ENCODE results near the gene CD53.

Gene CD53

DNA sequence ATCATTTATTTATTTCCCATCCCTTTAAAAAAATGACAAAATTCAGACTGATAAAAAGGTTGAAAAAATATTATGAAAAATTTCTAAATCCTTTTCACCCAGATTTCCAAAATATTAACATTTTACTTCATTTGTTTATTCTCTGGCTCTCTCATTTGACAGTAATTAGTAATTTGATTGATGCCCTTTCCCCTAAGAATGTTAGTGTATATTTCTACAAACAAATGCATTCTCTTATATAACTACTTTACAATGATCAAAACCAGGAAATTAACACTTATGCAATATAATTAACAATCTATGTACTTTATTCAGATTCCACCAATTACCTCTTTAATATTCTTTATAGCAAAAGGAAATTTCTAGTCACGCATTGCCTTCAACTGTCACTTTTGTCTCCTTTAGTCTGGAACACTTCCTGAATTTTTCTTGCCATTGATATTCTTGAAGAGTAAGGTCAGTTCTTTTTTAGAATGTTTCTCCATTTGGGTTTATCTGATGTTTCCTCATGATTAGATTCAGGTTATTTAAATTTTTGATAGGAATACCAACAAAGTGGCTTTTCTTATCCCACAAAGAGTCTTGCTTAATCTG, 3.9 kb downstream of the CD53 start:
- no peak for DNase-seq (ENCODE audit: low spot score)

DNA sequence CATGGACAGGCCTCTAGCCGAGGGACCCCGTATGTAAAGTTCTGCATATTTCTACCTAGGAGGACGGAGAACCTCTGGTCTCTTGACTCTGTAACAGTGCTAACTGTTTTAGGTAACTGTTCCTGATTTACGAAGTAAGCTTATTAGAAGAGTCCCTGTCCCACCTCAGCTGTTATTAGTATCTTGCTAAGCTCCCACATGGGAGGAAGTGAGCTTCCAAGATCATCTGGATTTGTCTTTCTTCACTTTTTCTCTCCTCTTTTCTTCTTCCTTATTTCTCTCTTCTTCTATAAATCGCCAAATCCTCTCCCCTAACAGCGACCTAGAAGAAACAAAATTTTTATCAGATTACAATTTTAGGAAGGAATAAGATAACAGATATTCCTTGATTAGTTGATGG, 4.4 kb downstream of the CD53 start:
- no peak for DNase-seq (ENCODE audit: low spot score)

- no peak for DNase-seq (ENCODE audit: low spot score)
These were observed 4.8 kb downstream of the CD53 start for GRCh38 chr1:110877776-110878175.

GRCh38 chr1:110878591-110878990, 5.6 kb downstream of the CD53 start:
- no peak for DNase-seq (ENCODE audit: low spot score)

- no peak for DNase-seq (ENCODE audit: low spot score)
These were observed 6.0 kb downstream of the CD53 start for GRCh38 chr1:110878993-110879392.

- no peak for DNase-seq (ENCODE audit: low spot score)
These were observed 7.0 kb downstream of the CD53 start for GRCh38 chr1:110879758-110880606.

DNA sequence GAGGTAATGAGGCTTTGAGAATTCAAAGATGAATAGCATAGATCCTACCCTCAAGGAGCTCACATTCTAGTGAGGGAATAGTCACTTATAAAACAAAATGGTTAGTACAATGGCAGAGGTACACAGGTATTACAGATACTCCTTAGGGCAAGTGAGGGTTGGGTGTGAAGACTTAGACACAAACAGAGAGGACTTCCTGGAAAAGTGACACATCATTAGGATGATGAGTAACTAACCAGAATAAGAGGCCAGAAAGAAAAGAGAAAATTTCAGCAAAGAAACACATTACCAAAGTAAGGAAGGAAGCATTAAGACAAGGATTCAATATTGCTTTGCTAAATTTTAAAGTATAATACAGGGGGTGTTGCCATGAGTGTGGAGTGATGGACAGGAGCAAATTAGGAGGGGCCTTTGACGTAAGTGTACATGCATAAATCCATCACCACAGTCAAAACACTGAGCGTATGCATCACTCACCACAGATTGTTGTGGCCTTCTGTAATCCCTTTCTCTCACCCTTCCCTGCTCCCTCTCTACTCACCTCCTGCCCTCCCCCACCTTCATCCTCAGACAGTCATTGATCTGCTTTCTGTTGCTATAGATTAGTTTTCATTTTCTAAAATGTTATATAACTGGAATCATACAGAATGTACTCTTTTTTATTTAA, 7.9 kb downstream of the CD53 start:
- DNase-seq (ENCODE audit: low spot score) = no peak

DNA sequence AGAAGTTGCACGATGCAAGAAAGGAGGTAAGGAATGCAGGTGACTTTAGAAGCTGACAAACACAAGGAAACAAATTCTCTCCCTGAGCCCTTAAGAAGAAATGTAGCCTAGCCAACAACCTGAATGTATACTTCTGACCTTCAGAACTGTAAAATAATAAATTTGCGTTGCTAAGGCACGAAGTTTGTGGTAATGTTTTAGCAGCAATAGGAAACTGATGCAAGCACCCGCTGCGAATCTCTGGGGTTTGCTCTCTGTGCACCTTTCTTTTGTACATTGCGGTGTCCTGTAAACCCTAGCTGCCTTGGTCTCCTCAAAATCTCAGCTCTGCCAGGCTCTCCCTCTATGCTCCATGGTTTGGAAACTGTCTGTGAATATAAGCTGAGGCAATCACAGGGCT, 15.1 kb downstream of the CD53 start:
- no peak for DNase-seq (ENCODE audit: low spot score)

DNA sequence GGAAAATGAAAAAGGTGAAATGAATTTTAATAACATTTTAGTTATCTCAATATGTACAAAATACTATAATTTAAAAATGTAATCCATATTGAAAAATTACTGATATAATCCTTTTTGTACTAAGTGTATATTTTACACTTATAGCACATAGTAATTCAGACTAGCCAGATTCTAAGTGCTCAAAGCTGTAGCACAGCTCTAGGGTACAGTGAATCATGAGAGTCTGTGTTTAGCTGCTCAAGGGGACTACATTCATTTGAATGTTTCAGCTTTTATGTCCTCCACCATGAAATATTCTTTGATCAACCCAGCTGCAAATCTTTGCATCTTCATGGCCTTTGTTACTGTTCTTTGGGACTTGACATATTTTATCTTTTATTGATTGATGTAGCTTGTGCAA, 15.7 kb downstream of the CD53 start:
- DNase-seq (ENCODE audit: low spot score) = no peak

- DNase-seq (ENCODE audit: low spot score) = no peak
These were observed 17.7 kb downstream of the CD53 start for GRCh38 chr1:110890474-110891196.

DNA sequence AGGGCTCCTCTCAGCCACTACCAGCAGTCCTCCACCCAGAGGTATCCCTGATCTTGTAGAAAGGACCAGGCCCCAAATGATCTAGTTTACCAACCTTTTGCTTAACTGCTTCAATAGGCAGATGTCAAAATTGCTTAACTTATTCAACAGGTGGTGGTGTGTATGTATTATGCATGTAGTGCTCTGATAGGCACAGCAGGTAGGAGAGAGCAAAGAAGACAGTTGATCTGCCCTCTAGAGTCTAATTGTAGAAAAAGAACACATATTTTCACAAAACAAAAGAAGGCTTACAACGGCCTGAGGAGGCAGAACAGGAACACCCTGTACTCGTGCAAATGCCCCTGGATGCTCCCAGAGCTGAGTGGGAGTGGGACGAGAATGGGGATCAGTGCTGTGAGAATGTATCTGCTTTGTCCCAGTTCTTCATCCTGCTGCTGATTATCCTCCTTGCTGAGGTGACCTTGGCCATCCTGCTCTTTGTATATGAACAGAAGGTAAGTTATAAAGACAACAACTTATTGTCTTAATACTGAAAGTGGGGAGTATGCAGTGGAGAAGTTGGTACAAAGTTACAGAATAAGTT, 21.1 kb downstream of the CD53 start:
- DNase-seq (ENCODE audit: low spot score) = no peak

- no peak for DNase-seq (ENCODE audit: low spot score)
These were observed 23.1 kb downstream of the CD53 start for GRCh38 chr1:110896090-110896489.

DNA sequence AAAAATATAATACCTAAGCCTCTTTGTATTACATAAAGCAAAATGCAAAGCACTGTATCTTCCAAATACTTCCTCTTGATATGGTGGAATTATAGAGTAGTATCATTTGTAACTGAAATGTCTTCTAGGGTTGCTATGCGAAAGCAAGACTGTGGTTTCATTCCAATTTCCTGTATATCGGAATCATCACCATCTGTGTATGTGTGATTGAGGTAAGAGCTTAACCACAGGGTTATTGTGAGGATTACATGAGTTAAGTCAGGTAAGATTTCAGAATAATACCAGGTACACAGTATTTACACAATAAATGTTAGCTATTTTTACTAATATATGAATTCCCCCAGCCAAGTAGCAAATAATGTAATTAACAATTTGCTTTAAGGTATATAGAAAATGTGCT, 24.7 kb downstream of the CD53 start:
- no peak for DNase-seq (ENCODE audit: low spot score)

DNA sequence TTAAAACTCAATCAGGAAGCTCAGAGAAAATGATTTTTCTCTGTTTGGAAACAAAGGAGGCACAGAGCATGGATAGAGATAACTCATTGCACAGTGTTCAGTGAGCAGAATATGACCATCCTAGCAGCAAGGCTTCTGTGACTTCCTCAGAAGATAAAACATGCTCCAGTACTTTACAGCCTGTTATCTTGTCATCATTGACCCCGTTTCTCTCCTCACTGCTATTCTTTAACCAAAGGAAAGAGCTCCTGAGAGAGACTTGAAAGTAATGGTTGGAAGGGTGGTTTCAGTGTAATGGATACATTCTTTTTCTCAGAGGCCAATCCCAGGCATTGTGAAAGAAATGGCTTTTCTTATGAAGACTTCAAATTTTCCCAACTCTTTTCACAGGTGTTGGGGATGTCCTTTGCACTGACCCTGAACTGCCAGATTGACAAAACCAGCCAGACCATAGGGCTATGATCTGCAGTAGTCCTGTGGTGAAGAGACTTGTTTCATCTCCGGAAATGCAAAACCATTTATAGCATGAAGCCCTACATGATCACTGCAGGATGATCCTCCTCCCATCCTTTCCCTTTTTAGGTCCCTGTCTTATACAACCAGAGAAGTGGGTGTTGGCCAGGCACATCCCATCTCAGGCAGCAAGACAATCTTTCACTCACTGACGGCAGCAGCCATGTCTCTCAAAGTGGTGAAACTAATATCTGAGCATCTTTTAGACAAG, 25.9 kb downstream of the CD53 start:
- no peak for DNase-seq (ENCODE audit: low spot score)

DNA sequence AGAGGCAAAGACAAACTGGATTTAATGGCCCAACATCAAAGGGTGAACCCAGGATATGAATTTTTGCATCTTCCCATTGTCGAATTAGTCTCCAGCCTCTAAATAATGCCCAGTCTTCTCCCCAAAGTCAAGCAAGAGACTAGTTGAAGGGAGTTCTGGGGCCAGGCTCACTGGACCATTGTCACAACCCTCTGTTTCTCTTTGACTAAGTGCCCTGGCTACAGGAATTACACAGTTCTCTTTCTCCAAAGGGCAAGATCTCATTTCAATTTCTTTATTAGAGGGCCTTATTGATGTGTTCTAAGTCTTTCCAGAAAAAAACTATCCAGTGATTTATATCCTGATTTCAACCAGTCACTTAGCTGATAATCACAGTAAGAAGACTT, 26.5 kb downstream of the CD53 start:
- DNase-seq (ENCODE audit: low spot score) = no peak

- no peak for DNase-seq (ENCODE audit: low spot score)
These were observed 30.0 kb downstream of the CD53 start for GRCh38 chr1:110902820-110903463.

- no peak for DNase-seq (ENCODE audit: low spot score)
These were observed 31.0 kb downstream of the CD53 start for GRCh38 chr1:110903853-110904500.

DNA sequence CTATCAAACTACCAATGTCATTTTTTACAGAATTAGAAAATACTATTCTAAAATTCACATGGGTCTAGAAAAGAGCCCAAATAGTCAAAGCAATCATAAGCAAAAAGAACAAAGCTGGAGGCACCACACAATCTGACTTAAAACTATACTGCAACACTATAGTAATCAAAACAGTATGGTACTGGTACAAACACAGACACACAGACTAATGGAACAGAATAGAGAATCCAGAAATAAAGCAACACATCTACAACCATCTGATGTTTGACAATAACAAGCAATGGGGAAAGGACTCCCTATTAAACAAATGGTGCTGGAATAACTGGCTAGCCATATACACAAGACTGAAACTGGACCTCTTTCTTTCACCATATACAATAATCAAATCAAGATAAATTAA, 39.8 kb downstream of the CD53 start:
- no peak for DNase-seq (ENCODE audit: low spot score)

GRCh38 chr1:110914676-110915075, 41.7 kb downstream of the CD53 start:
- DNase-seq (ENCODE audit: low spot score) = no peak

GRCh38 chr1:110915804-110916203, 42.9 kb downstream of the CD53 start:
- no peak for DNase-seq (ENCODE audit: low spot score)

DNA sequence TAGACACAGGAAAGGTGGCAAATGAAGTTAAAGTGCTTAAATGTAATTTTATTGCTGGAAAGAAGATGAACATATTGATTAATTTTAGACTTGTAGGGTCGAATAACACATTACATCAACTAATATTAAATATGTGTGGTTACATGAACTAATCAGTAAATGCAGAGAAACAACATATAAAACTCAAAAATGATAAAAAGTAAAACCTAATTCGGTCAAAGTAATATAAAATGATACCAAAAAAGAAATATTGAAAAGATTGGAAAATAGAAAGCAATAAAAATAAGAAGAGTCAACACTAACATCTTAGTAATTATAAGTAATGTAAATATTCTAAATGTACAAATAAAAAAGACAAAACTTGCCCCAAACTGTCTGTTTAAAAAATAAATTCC, 43.3 kb downstream of the CD53 start:
- no peak for DNase-seq (ENCODE audit: low spot score)
